Measurements from ENCODE around the gene HIVEP3.

HIVEP3 gene

GRCh38 chr1:41860214-41860613 is 58.5 kb downstream of the HIVEP3 start:
- Histone ChIP-seq H3K9ac (ENCODE audit: low read depth, low read length, poor library complexity) (no peak overlapping the region), H3K4ac (ENCODE audit: low read length) (no peak overlapping the region), H3K4me3 (ENCODE audit: low read length in 2 of 2) (no peak overlapping the region), H3K23ac (ENCODE audit: low read depth, low read length, poor library complexity) (no peak overlapping the region), H3K14ac (ENCODE audit: low read length) (no peak overlapping the region), H2BK5ac (ENCODE audit: low read length) (no peak overlapping the region), H4K8ac (ENCODE audit: low read depth, low read length) (no peak overlapping the region), H3K27ac (replicated peaks; ENCODE audit: low read length) (no peak overlapping the region), H2BK15ac (ENCODE audit: low read length) (no peak overlapping the region), H2BK120ac (ENCODE audit: low read depth, low read length) (no peak overlapping the region), H2AK5ac (ENCODE audit: low read depth, low read length) (no peak overlapping the region), H3K27me3 (ENCODE audit: control insufficient read depth in 3 of 3, insufficient read depth in 3 of 3, low read depth in 1 of 3, low read length in 3 of 3) (no peaks in the 10 kb centered on the region), H3K4me2 (ENCODE audit: insufficient read depth, low read length, poor library complexity, severe bottlenecking) (no peak overlapping the region), H3K79me1 (ENCODE audit: low read depth, low read length) (no peaks in the 10 kb centered on the region), H4K91ac (ENCODE audit: low read depth, low read length, poor library complexity) (no peak overlapping the region), H3K18ac (ENCODE audit: low read length) (no peak overlapping the region), H3K36me3 (replicated peaks in 1 of 2; ENCODE audit: control insufficient read depth in 2 of 2, insufficient read depth in 2 of 2, low read length in 2 of 2) (no peaks in the 10 kb centered on the region), H3K4me1 (ENCODE audit: control insufficient read depth in 2 of 2, insufficient read depth in 1 of 2, low read depth in 1 of 2, low read length in 2 of 2) (peaks cover 18% of the 10 kb centered on the region in 2 donors), H2BK12ac (ENCODE audit: low read length) (no peak overlapping the region), H2AFZ (ENCODE audit: low read length) (no peak overlapping the region), H3K9me3 (replicated peaks in 1 of 2; ENCODE audit: control insufficient read depth in 2 of 2, insufficient read depth in 1 of 2, low read depth in 1 of 2, low read length in 2 of 2) (no peaks in the 10 kb centered on the region)
- no CpG with 5 or more reads among the region's 1 CpG for WGBS, 2 donors (ENCODE audit: extremely low coverage in 2 of 2, insufficient read length in 2 of 2, insufficient replicate concordance in 1 of 2)
- no peak for DNase-seq (ENCODE audit: low spot score)

GRCh38 chr1:41859686-41860085 is 59.0 kb downstream of the HIVEP3 start:
- no peak overlapping the region for H3K14ac ChIP-seq (ENCODE audit: low read length)
- no peak overlapping the region for H3K23ac ChIP-seq (ENCODE audit: low read depth, low read length, poor library complexity)
- no peak overlapping the region for H2BK15ac ChIP-seq (ENCODE audit: low read length)
- H2BK5ac ChIP-seq (ENCODE audit: low read length): no peak overlapping the region
- no peaks in the 10 kb centered on the region for H3K9me3 ChIP-seq (replicated peaks in 1 of 2; ENCODE audit: control insufficient read depth in 2 of 2, insufficient read depth in 1 of 2, low read depth in 1 of 2, low read length in 2 of 2)
- H3K4me2 ChIP-seq (ENCODE audit: insufficient read depth, low read length, poor library complexity, severe bottlenecking): no peak overlapping the region
- no peaks in the 10 kb centered on the region for H3K27me3 ChIP-seq (ENCODE audit: control insufficient read depth in 3 of 3, insufficient read depth in 3 of 3, low read depth in 1 of 3, low read length in 3 of 3)
- no peak overlapping the region for H3K9ac ChIP-seq (ENCODE audit: low read depth, low read length, poor library complexity)
- H2AFZ ChIP-seq (ENCODE audit: low read length): no peak overlapping the region
- no peak overlapping the region for H2BK120ac ChIP-seq (ENCODE audit: low read depth, low read length)
- H3K18ac ChIP-seq (ENCODE audit: low read length): no peak overlapping the region
- H3K79me1 ChIP-seq (ENCODE audit: low read depth, low read length): no peaks in the 10 kb centered on the region
- H2BK12ac ChIP-seq (ENCODE audit: low read length): no peak overlapping the region
- H4K8ac ChIP-seq (ENCODE audit: low read depth, low read length): no peak overlapping the region
- peaks cover 16 to 18% of the 10 kb centered on the region in 2 donors for H3K4me1 ChIP-seq (ENCODE audit: control insufficient read depth in 2 of 2, insufficient read depth in 1 of 2, low read depth in 1 of 2, low read length in 2 of 2)
- WGBS, 2 donors (ENCODE audit: extremely low coverage in 2 of 2, insufficient read length in 2 of 2, insufficient replicate concordance in 1 of 2): no CpG with 5 or more reads among the region's 4 CpGs
- no peak overlapping the region for H3K4me3 ChIP-seq (ENCODE audit: low read length in 2 of 2)
- H2AK5ac ChIP-seq (ENCODE audit: low read depth, low read length): no peak overlapping the region
- no peaks in the 10 kb centered on the region for H3K36me3 ChIP-seq (replicated peaks in 1 of 2; ENCODE audit: control insufficient read depth in 2 of 2, insufficient read depth in 2 of 2, low read length in 2 of 2)
- DNase-seq (ENCODE audit: low spot score): no peak
- no peak overlapping the region for H4K91ac ChIP-seq (ENCODE audit: low read depth, low read length, poor library complexity)
- H3K27ac ChIP-seq (replicated peaks; ENCODE audit: low read length): no peak overlapping the region
- no peak overlapping the region for H3K4ac ChIP-seq (ENCODE audit: low read length)

GRCh38 chr1:41856944-41857285 is 61.8 kb downstream of the HIVEP3 start:
- Histone ChIP-seq H3K4me3 (ENCODE audit: low read length in 2 of 2) (no peak overlapping the region), H2BK15ac (ENCODE audit: low read length) (no peak overlapping the region), H2BK12ac (ENCODE audit: low read length) (no peak overlapping the region), H3K27ac (replicated peaks; ENCODE audit: low read length) (no peak overlapping the region), H4K8ac (ENCODE audit: low read depth, low read length) (no peak overlapping the region), H3K9ac (ENCODE audit: low read depth, low read length, poor library complexity) (no peak overlapping the region), H4K91ac (ENCODE audit: low read depth, low read length, poor library complexity) (no peak overlapping the region), H3K36me3 (replicated peaks in 1 of 2; ENCODE audit: control insufficient read depth in 2 of 2, insufficient read depth in 2 of 2, low read length in 2 of 2) (no peaks in the 10 kb centered on the region), H3K27me3 (ENCODE audit: control insufficient read depth in 3 of 3, insufficient read depth in 3 of 3, low read depth in 1 of 3, low read length in 3 of 3) (peaks cover 0 to 3% (median 0%) of the 10 kb centered on the region in 3 experiments), H2AFZ (ENCODE audit: low read length) (no peak overlapping the region), H3K14ac (ENCODE audit: low read length) (no peak overlapping the region), H2BK5ac (ENCODE audit: low read length) (no peak overlapping the region), H2BK120ac (ENCODE audit: low read depth, low read length) (no peak overlapping the region), H3K79me1 (ENCODE audit: low read depth, low read length) (no peaks in the 10 kb centered on the region), H3K18ac (ENCODE audit: low read length) (peak overlapping the region; percentile 34), H3K23ac (ENCODE audit: low read depth, low read length, poor library complexity) (no peak overlapping the region), H3K4me1 (ENCODE audit: control insufficient read depth in 2 of 2, insufficient read depth in 1 of 2, low read depth in 1 of 2, low read length in 2 of 2) (peaks cover under 1% of the 10 kb centered on the region in 2 donors), H3K4ac (ENCODE audit: low read length) (no peak overlapping the region), H2AK5ac (ENCODE audit: low read depth, low read length) (no peak overlapping the region), H3K4me2 (ENCODE audit: insufficient read depth, low read length, poor library complexity, severe bottlenecking) (no peak overlapping the region), H3K9me3 (replicated peaks in 1 of 2; ENCODE audit: control insufficient read depth in 2 of 2, insufficient read depth in 1 of 2, low read depth in 1 of 2, low read length in 2 of 2) (no peaks in the 10 kb centered on the region)
- WGBS, 2 donors (ENCODE audit: extremely low coverage in 2 of 2, insufficient read length in 2 of 2, insufficient replicate concordance in 1 of 2): no CpG with 5 or more reads among the region's 2 CpGs
- DNase-seq (ENCODE audit: low spot score): no peak

- Histone ChIP-seq H2AFZ (ENCODE audit: low read length) (no peak overlapping the region), H3K4me1 (ENCODE audit: control insufficient read depth in 2 of 2, insufficient read depth in 1 of 2, low read depth in 1 of 2, low read length in 2 of 2) (no peaks in the 10 kb centered on the region), H4K8ac (ENCODE audit: low read depth, low read length) (no peak overlapping the region), H3K14ac (ENCODE audit: low read length) (no peak overlapping the region), H2AK5ac (ENCODE audit: low read depth, low read length) (no peak overlapping the region), H3K4me2 (ENCODE audit: insufficient read depth, low read length, poor library complexity, severe bottlenecking) (no peak overlapping the region), H3K27ac (replicated peaks; ENCODE audit: low read length) (no peak overlapping the region), H3K4me3 (ENCODE audit: low read length in 2 of 2) (no peak overlapping the region), H2BK15ac (ENCODE audit: low read length) (no peak overlapping the region), H4K91ac (ENCODE audit: low read depth, low read length, poor library complexity) (no peak overlapping the region), H3K23ac (ENCODE audit: low read depth, low read length, poor library complexity) (no peak overlapping the region), H3K9ac (ENCODE audit: low read depth, low read length, poor library complexity) (no peak overlapping the region), H2BK5ac (ENCODE audit: low read length) (no peak overlapping the region), H3K79me1 (ENCODE audit: low read depth, low read length) (no peaks in the 10 kb centered on the region), H2BK120ac (ENCODE audit: low read depth, low read length) (no peak overlapping the region), H3K4ac (ENCODE audit: low read length) (no peak overlapping the region), H3K18ac (ENCODE audit: low read length) (no peak overlapping the region), H3K9me3 (replicated peaks in 1 of 2; ENCODE audit: control insufficient read depth in 2 of 2, insufficient read depth in 1 of 2, low read depth in 1 of 2, low read length in 2 of 2) (no peaks in the 10 kb centered on the region), H3K36me3 (replicated peaks in 1 of 2; ENCODE audit: control insufficient read depth in 2 of 2, insufficient read depth in 2 of 2, low read length in 2 of 2) (no peaks in the 10 kb centered on the region), H3K27me3 (ENCODE audit: control insufficient read depth in 3 of 3, insufficient read depth in 3 of 3, low read depth in 1 of 3, low read length in 3 of 3) (peaks cover 0 to 3% (median 0%) of the 10 kb centered on the region in 3 experiments), H2BK12ac (ENCODE audit: low read length) (no peak overlapping the region)
- no peak for DNase-seq (ENCODE audit: low spot score)
- no CpG with 5 or more reads among the region's 13 CpGs for WGBS, 2 donors (ENCODE audit: extremely low coverage in 2 of 2, insufficient read length in 2 of 2, insufficient replicate concordance in 1 of 2)
Observed at GRCh38 chr1:41856151-41856943, 62.4 kb downstream of the HIVEP3 start.
